ENCODE data around the gene FTSJ3. TPM values are rescaled to one million over a fixed set of nuclear protein-coding genes. Genes with fewer than 3 reads are reported as not detected.
A peak's percentile ranks its signal among the peaks of the same experiment; 100 is the strongest.

The FTSJ3 gene
- total and polyA plus RNA-seq, 2 of the 13 experiments (the other 11 are each of a cell fraction or from before 2014, with no cell fraction given), result 26.0 to 64.2 TPM

DNA sequence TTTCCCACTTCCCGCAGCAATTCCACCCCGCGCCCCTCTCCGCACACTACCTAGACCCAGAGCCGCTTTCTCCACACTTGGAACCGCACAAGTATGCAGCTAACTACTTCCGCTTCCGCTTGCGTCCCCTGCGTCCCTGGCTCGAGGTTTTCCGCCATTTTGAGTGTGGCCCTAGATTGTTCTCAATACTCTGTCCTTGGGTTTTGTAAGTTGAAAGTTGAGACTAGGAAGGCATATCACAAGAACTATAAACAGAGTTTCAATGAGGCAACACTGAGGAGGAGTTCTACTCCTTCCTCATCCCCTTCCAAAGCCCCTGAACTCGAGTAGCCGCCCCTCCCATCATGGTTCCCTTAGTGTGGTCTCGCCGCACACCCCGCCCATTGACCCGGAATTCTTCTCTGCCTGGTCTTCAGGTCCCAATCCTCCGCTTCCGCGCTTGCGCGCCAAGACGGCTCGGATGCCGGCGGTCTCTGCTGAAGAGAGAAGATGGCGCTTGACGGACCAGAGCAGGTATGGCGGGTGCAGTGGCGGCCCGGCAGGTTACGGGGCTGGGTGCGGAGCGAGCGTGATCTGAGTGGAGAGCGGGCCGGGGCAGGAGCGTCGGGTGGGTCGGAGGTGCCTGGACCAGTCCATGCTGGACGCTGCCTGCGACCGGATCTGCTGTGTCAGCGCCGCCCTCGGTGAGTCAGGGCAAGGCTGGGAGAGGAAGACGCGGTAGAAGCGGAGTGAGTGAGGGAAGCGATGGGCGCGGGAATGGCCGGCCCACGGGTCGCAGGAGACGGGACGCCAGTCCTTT, at the start of gene FTSJ3, which contains the start of gene PSMC5 (continued):
- TF ChIP-seq TIGD3 (CRISPR knock-in tag; IDR thresholded peaks at IDR 0.05; ENCODE audit: borderline replicate concordance), result 0 out of 2 replicates have a peak, but pooled peaks have one; percentile 15
- TF ChIP-seq TAF15 (IDR thresholded peaks at IDR 0.05; ENCODE audit: low read depth, low read length, poor library complexity, severe bottlenecking), result peak; percentile 49
- TF ChIP-seq SP1 (IDR thresholded peaks at IDR 0.05), result no peak
- peak; percentile 83 for TF ChIP-seq SP1 (CRISPR knock-in tag; IDR thresholded peaks at IDR 0.05)
- TF ChIP-seq REST (IDR thresholded peaks at IDR 0.05; ENCODE audit: borderline replicate concordance in 1 of 2, low read depth in 1 of 2, low read length in 2 of 2), result peak in 1 of 2 experiments; percentile 57; a peak in 1 of 4 replicates
- TF ChIP-seq ZNF431 (CRISPR knock-in tag; IDR thresholded peaks at IDR 0.05; ENCODE audit: borderline replicate concordance, low read depth), result no peak
- peak; percentile 94 for TF ChIP-seq BCL3 (CRISPR knock-in tag; IDR thresholded peaks at IDR 0.05)
- TF ChIP-seq ZNF766 (CRISPR knock-in tag; IDR thresholded peaks at IDR 0.05; ENCODE audit: borderline replicate concordance), result peak; percentile 69; the same call in 1 of the 2 replicates
- peak; percentile 96 for TF ChIP-seq YEATS4 (CRISPR knock-in tag; IDR thresholded peaks at IDR 0.05; ENCODE audit: borderline replicate concordance)
- peak; percentile 72 for TF ChIP-seq ZFP90 (CRISPR knock-in tag; IDR thresholded peaks at IDR 0.05; ENCODE audit: borderline replicate concordance)
- TF ChIP-seq PCBP2 (optimal IDR thresholded peaks at IDR 0.05; ENCODE audit: low read depth, low read length, poor library complexity, severe bottlenecking), result no peak
- peak; percentile 89 for TF ChIP-seq ZBTB8A (CRISPR knock-in tag; IDR thresholded peaks at IDR 0.05; ENCODE audit: borderline replicate concordance, low read depth)
- TF ChIP-seq ADNP (CRISPR knock-in tag; IDR thresholded peaks at IDR 0.05), result 0 out of 2 replicates have a peak, but pooled peaks have one; percentile 83
- TF ChIP-seq JUND (CRISPR knock-in tag; IDR thresholded peaks at IDR 0.05), result no peak; the same call in 1 of the 2 replicates
- TF ChIP-seq ZNF383 (CRISPR knock-in tag; IDR thresholded peaks at IDR 0.05; ENCODE audit: borderline replicate concordance), result peak; percentile 94; the same call in 1 of the 2 replicates

Data from HepG2 (cell line).